HG03097 (cell line): ENCODE measurements around the gene ZP3.
"Not testable (repeated sequence)": the region's sequence is repeated elsewhere in the genome, so short reads cannot be mapped to it uniquely, and the experiment has no call there.

Experiments used
- ATAC-seq: cut with Tn5 transposase; IDR thresholded peaks from one replicate; pipeline ENCODE4 v1.9.1; 2021; ENCODE audit not compliant: unreplicated experiment, low FRiP score

Gene ZP3

GRCh38 chr7:76424413-76425111 is at the start of gene ZP3:
ZP3 (plus strand) TSS chr7:76424950; CDS start chr7:76424965, 15 bp downstream.
- no peak for ATAC-seq

GRCh38 chr7:76375251-76375650 is 49.5 kb upstream of the ZP3 start:
- no peak for ATAC-seq

GRCh38 chr7:76377186-76377918 is 47.4 kb upstream of the ZP3 start:
- no peak for ATAC-seq

GRCh38 chr7:76380623-76380966 is 44.2 kb upstream of the ZP3 start:
- no peak for ATAC-seq

- no peak for ATAC-seq
Observed at GRCh38 chr7:76381814-76382213, 42.9 kb upstream of the ZP3 start.

GRCh38 chr7:76383089-76383944 is 41.4 kb upstream of the ZP3 start:
- no peak for ATAC-seq

GRCh38 chr7:76386691-76387260 is 38.0 kb upstream of the ZP3 start:
- ATAC-seq: no peak

GRCh38 chr7:76387789-76388188 is 37.0 kb upstream of the ZP3 start:
- ATAC-seq: not testable (repeated sequence)

- no peak for ATAC-seq
Observed at GRCh38 chr7:76390092-76390491, 34.7 kb upstream of the ZP3 start.

GRCh38 chr7:76392531-76393115 is 32.1 kb upstream of the ZP3 start:
- ATAC-seq: no peak

- peak; percentile 83 for ATAC-seq
Observed at GRCh38 chr7:76393116-76394031, 31.4 kb upstream of the ZP3 start.

- no peak for ATAC-seq
Observed at GRCh38 chr7:76394957-76395356, 29.8 kb upstream of the ZP3 start.

GRCh38 chr7:76395605-76395964 is 29.2 kb upstream of the ZP3 start:
- not testable (repeated sequence) for ATAC-seq

- ATAC-seq: no peak
Observed at GRCh38 chr7:76395965-76396726, 28.6 kb upstream of the ZP3 start.

- no peak for ATAC-seq
Observed at GRCh38 chr7:76396864-76397263, 27.9 kb upstream of the ZP3 start.

- ATAC-seq: no peak
Observed at GRCh38 chr7:76397409-76398183, 27.2 kb upstream of the ZP3 start.

GRCh38 chr7:76400248-76400647 is 24.5 kb upstream of the ZP3 start:
- no peak for ATAC-seq

GRCh38 chr7:76403097-76403496 is 21.7 kb upstream of the ZP3 start:
- not testable (repeated sequence) for ATAC-seq
